Measurements from ENCODE around the gene SP140. TPM values are rescaled to one million over a fixed set of nuclear protein-coding genes. Genes with fewer than 3 reads are reported as not detected.
A peak's percentile ranks its signal among the peaks of the same experiment; 100 is the strongest.

SP140 gene
- total RNA-seq, 1 donor from 2014 or later, result 12.7 TPM

- intact Hi-C loops (cut with DNase I), result loop anchor here (5.0 kb wide), 1 partner anchor 497 kb away; no protein-coding TSS in a partner anchor
- no peak for TF ChIP-seq CTCF (IDR thresholded peaks at IDR 0.05)
- Histone ChIP-seq H3K27ac (no peak overlapping the region), H3K36me3 (peaks cover 35% of the 10 kb centered on the region), H3K4me1 (no peaks in the 10 kb centered on the region), H3K9me3 (no peaks in the 10 kb centered on the region), H3K4me3 (no peak overlapping the region), H3K27me3 (no peaks in the 10 kb centered on the region)
- DNase-seq (no peak), ATAC-seq (peak; percentile 22)
Observed at GRCh38 chr2:230184727-230185578, 40.6 kb upstream of the SP140 start.

GRCh38 chr2:230202430-230203109, 23.0 kb upstream of the SP140 start:
- ATAC-seq (no peak), DNase-seq (no peak)
- intact Hi-C loops (cut with DNase I), result no loop called here
- H3K27ac ChIP-seq, result no peak overlapping the region
- no peaks in the 10 kb centered on the region for H3K4me1 ChIP-seq
- H3K27me3 ChIP-seq, result no peaks in the 10 kb centered on the region
- H3K9me3 ChIP-seq, result no peaks in the 10 kb centered on the region
- no peak overlapping the region for H3K4me3 ChIP-seq
- TF ChIP-seq CTCF (IDR thresholded peaks at IDR 0.05), result no peak
- H3K36me3 ChIP-seq, result peaks cover 96% of the 10 kb centered on the region

DNA sequence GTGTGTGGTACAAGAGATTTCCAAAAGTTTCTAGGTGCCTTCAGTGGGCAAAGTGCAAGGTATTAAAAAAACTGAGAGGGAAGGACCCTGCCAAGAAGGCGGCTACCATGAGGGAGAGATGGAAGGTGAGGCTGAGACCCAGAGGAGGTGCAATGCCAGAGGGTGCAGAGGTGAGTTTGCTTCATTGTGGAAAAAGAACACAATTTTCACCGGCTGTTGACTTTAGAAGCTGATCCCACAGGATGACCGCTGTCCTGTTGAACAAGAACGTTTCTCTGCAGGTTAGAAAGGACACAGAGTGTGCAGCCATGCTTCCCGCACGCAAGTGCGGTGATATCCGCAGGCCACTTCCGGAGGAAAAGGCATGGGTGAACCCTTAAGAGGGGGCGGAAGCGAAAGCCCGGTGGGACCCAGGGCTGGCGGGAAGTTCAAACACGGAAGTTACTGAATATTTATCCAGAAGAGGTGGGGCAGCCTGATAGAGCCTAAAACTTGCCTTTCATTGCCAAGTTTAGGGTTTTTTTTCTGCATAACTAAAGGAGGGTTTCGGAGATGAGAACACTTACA, 22.3 kb upstream of the SP140 start:
- H3K9me3 ChIP-seq, result no peaks in the 10 kb centered on the region
- intact Hi-C loops (cut with DNase I), result no loop called here
- H3K27me3 ChIP-seq, result no peaks in the 10 kb centered on the region
- no peak overlapping the region for H3K4me3 ChIP-seq
- no peak overlapping the region for H3K27ac ChIP-seq
- H3K36me3 ChIP-seq, result peaks cover 97% of the 10 kb centered on the region
- no peaks in the 10 kb centered on the region for H3K4me1 ChIP-seq
- ATAC-seq, result no peak
- TF ChIP-seq CTCF (IDR thresholded peaks at IDR 0.05), result no peak
- no peak for DNase-seq

DNA sequence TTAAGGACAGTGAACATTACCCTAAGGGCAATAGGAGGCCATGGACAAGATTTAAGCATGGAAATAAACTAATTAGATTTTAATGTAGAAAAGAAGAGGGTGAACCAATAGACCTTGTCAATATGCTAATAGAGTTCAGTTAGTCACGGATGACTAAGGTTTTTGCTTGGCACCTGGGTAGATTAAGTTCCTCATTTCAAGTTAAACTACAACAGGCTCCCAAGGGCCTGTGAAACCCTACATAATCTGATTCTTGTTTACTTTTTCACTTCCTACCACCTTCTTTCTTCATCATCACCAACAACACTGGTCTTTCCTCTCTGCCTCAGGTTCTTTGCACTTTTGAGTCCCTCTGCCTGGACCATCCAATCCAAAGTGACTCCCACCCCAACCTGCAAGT, 20.5 kb upstream of the SP140 start:
- Histone ChIP-seq H3K4me1 (no peaks in the 10 kb centered on the region), H3K27ac (no peak overlapping the region), H3K36me3 (peaks cover 99% of the 10 kb centered on the region), H3K9me3 (no peaks in the 10 kb centered on the region), H3K4me3 (no peak overlapping the region), H3K27me3 (no peaks in the 10 kb centered on the region)
- ATAC-seq, result no peak
- intact Hi-C loops (cut with DNase I), result no loop called here
- no peak for TF ChIP-seq CTCF (IDR thresholded peaks at IDR 0.05)
- no peak for DNase-seq

DNA sequence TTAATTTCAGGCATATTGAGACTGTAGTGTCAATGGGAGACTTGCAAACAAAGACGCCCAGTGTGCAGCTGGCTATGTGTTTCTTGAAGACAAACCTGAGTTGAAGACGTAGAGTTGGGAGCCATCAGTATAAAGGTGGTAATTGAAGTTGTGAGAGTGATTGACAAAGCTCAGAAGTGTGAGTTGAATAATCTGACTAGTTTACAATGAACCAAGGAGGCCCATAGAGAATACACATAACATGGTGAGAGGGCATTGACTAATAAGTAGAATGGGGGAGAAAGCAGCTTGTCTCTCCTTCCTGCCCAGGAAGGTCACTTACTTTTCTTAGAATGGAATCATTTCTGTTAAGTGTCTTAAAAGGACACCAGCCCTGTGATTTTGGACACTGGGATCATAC, 19.8 kb upstream of the SP140 start:
- DNase-seq (no peak), ATAC-seq (no peak)
- no peaks in the 10 kb centered on the region for H3K9me3 ChIP-seq
- H3K36me3 ChIP-seq, result peaks cover 99% of the 10 kb centered on the region
- no peak overlapping the region for H3K4me3 ChIP-seq
- intact Hi-C loops (cut with DNase I), result no loop called here
- H3K4me1 ChIP-seq, result no peaks in the 10 kb centered on the region
- no peaks in the 10 kb centered on the region for H3K27me3 ChIP-seq
- H3K27ac ChIP-seq, result no peak overlapping the region
- TF ChIP-seq CTCF (IDR thresholded peaks at IDR 0.05), result no peak
